RWPE2 (cell line): ENCODE data around the gene PROM1.

Experiments
- ATAC-seq: fragments of 200-7000 bp; cut with Tn5 transposase; 3 replicates; pipeline ENCODE4 v1.9.1; 2021; ENCODE audit warnings: low read depth
- DNase-seq: peaks from one replicate; pipeline ENCODE4 v3.0.0-alpha.2; 2020; ENCODE audit warnings: low spot score
- H3K27ac ChIP-seq: fragments of 450-650 bp; 2 replicates; pipeline ENCODE4 v1.5.1; 2017; ENCODE audit warnings: mild to moderate bottlenecking; ENCODE audit not compliant: poor library complexity, severe bottlenecking
- H3K27me3 ChIP-seq: fragments of 250-450 bp; sonication (Bioruptor Pico); 2 replicates; pipeline ENCODE4 v1.5.1; 2021; ENCODE audit warnings: mild to moderate bottlenecking, moderate library complexity; ENCODE audit not compliant: insufficient read depth, poor library complexity, severe bottlenecking
- H3K36me3 ChIP-seq: fragments of 250-450 bp; sonication (Bioruptor Pico); 2 replicates; pipeline ENCODE4 v1.5.1; 2020; ENCODE audit warnings: low read depth, mild to moderate bottlenecking, moderate library complexity
- H3K4me1 ChIP-seq: fragments of 250-450 bp; sonication (Bioruptor Pico); 2 replicates; pipeline ENCODE4 v1.5.1; 2021; ENCODE audit warnings: mild to moderate bottlenecking, moderate library complexity; ENCODE audit not compliant: insufficient read depth, poor library complexity, severe bottlenecking
- H3K4me3 ChIP-seq: fragments of 250-450 bp; sonication (Bioruptor Pico); 2 replicates; pipeline ENCODE4 v1.5.1; 2021; ENCODE audit warnings: mild to moderate bottlenecking, moderate library complexity; ENCODE audit not compliant: severe bottlenecking
- H3K9me3 ChIP-seq: fragments of 250-450 bp; sonication (Bioruptor Pico); 2 replicates; pipeline ENCODE4 v1.5.1; 2021; ENCODE audit warnings: mild to moderate bottlenecking, moderate library complexity; ENCODE audit not compliant: severe bottlenecking
- TF ChIP-seq, protein P1 (sequence below): fragments of 450-650 bp; IDR thresholded peaks from one replicate; pipeline ENCODE4 v1.5.1; 2017; ENCODE audit warnings: mild to moderate bottlenecking, moderate library complexity; ENCODE audit not compliant: poor library complexity, severe bottlenecking

Gene PROM1

DNA sequence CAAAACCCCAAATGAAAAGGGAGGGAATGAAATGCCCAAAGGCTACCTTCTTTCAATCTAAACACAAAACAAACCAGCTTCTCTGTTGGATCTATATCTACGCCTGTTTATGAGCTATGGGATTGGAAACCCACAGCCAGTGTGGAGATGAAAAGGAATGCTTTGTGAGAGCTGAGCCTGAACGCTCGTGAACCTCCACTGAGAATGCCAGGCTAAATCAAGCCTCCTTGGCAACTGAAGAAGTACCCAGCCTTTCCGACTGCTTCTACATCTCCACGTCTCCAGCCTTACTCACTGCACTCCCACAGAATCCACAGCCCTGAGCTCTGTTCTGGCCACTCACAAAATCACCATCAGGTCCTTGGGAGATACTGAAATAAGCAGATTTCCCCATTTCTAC, 31.8 kb downstream of the PROM1 start:
- DNase-seq (no peak), ATAC-seq (no peak)
- TF ChIP-seq, protein P1, sequence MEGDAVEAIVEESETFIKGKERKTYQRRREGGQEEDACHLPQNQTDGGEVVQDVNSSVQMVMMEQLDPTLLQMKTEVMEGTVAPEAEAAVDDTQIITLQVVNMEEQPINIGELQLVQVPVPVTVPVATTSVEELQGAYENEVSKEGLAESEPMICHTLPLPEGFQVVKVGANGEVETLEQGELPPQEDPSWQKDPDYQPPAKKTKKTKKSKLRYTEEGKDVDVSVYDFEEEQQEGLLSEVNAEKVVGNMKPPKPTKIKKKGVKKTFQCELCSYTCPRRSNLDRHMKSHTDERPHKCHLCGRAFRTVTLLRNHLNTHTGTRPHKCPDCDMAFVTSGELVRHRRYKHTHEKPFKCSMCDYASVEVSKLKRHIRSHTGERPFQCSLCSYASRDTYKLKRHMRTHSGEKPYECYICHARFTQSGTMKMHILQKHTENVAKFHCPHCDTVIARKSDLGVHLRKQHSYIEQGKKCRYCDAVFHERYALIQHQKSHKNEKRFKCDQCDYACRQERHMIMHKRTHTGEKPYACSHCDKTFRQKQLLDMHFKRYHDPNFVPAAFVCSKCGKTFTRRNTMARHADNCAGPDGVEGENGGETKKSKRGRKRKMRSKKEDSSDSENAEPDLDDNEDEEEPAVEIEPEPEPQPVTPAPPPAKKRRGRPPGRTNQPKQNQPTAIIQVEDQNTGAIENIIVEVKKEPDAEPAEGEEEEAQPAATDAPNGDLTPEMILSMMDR: no peak
- no peaks in the 10 kb centered on the region for H3K4me1 ChIP-seq
- H3K27ac ChIP-seq: no peak overlapping the region
- H3K9me3 ChIP-seq: no peaks in the 10 kb centered on the region
- no peaks in the 10 kb centered on the region for H3K36me3 ChIP-seq
- H3K4me3 ChIP-seq: no peak overlapping the region
- peaks cover 6% of the 10 kb centered on the region for H3K27me3 ChIP-seq

DNA sequence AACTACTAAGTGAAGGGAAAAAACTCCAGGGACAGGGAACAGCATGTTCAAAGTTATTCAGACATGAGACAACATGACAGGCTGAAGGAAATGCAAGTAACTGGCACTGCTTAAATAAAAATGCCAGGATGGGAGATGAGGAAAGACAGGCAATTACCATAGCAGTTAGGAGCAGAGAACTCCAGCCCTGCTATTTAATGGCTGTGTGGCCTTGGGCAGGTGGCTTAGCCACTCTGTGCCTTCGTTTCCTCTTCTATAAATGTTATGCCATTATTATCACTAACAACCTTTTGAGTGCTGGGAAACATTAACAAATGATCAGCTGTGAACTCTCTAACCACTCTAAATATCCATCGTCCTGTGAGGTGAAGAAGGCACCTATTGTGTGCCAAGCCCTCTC, 32.7 kb downstream of the PROM1 start:
- no peaks in the 10 kb centered on the region for H3K36me3 ChIP-seq
- ATAC-seq (no peak), DNase-seq (no peak)
- TF ChIP-seq, protein P1: no peak
- no peak overlapping the region for H3K27ac ChIP-seq
- no peaks in the 10 kb centered on the region for H3K9me3 ChIP-seq
- H3K4me3 ChIP-seq: no peak overlapping the region
- peaks cover 6% of the 10 kb centered on the region for H3K27me3 ChIP-seq
- no peaks in the 10 kb centered on the region for H3K4me1 ChIP-seq

DNA sequence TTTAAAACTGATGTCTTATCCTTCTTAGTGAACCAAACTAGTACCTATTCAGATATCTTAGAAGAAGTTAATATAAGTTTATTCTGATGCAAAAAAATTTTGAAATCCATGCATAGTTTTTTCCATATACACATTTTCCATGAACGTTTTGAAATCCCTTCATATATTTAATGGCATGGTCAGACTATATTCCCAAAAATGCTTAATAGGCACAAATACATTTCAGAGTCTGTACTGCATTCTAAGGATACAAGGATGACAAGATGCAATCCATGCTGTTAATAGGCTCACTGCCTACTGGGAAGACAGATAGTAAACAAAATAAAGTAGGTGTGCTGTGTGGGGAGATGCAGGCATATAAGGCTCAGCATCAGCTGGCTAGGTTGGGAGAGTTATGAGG, 33.2 kb downstream of the PROM1 start:
- Histone ChIP-seq H3K27me3 (peaks cover 6% of the 10 kb centered on the region), H3K4me3 (no peak overlapping the region), H3K4me1 (no peaks in the 10 kb centered on the region), H3K9me3 (no peaks in the 10 kb centered on the region), H3K36me3 (no peaks in the 10 kb centered on the region), H3K27ac (no peak overlapping the region)
- no peak for DNase-seq
- ATAC-seq: no peak
- TF ChIP-seq, protein P1: no peak

DNA sequence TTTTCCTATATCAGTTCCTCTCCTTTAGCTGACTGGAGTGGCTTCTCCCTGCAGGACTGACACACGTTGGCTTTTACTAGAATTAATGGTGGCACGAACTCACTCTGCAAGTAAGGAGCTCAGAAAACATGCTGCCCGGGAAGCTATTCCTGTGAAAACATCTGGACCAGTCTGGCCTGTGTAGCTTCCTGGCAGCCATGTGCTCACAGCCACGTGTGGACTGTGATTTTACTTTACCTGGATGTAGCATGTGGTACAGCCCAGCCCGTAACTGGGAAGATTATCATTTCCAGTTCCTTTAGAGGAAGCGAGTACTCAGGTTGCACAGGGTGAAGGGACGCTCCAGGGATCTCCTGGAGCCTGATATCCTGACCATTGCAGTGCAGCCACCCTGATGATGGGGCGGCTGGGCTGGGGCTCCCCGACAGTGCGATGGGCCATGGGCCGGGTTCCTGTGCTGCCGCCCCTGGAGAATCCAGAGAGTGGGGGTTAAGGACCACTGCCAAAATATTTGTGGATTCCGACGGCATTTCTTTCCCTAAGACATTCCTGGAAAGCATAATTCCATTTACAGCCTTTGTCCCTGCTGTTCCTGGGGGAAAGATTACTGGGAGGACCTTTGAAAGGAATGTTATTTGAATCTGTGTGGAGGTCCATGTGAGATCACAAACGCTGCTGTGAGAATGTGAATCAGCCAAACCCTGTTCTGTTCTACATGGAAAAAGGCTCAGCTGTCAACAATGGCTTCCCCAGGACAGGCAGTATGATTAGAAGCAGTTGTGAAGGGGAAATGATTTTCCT, 35.0 kb downstream of the PROM1 start:
- DNase-seq (no peak), ATAC-seq (no peak)
- Histone ChIP-seq H3K36me3 (no peaks in the 10 kb centered on the region), H3K27ac (no peak overlapping the region), H3K4me3 (no peak overlapping the region), H3K4me1 (no peaks in the 10 kb centered on the region), H3K9me3 (no peaks in the 10 kb centered on the region), H3K27me3 (peaks cover 6% of the 10 kb centered on the region)
- TF ChIP-seq, protein P1: no peak

DNA sequence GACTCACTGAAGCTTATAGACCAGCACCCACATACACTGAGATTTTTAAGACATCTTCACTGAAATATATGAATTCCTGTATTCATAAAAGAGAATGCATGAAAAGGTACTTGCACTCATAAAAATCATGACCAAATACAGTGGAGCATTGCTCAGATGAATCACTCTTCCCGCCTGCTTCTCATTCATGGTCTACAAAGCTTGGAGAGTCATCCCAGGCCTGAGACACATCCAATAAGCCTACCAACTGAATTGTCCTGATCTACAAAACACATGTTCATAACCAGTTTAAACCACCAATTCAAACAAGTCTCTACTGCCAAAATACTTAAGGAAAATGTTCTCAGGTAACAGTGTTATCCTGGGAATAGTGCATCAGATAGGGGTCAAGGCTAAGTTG, 38.1 kb downstream of the PROM1 start:
- no peak overlapping the region for H3K4me3 ChIP-seq
- H3K9me3 ChIP-seq: no peaks in the 10 kb centered on the region
- no peaks in the 10 kb centered on the region for H3K4me1 ChIP-seq
- ATAC-seq: no peak
- TF ChIP-seq, protein P1: no peak
- DNase-seq: no peak
- H3K27me3 ChIP-seq: peaks cover 3% of the 10 kb centered on the region
- no peaks in the 10 kb centered on the region for H3K36me3 ChIP-seq
- no peak overlapping the region for H3K27ac ChIP-seq
